HG03064 (cell line): ENCODE data around the gene CAND2.
"Not testable (repeated sequence)": the region's sequence is repeated elsewhere in the genome, so short reads cannot be mapped to it uniquely, and the experiment has no call there.

Experiments used
- ATAC-seq: cut with Tn5 transposase; IDR thresholded peaks from one replicate; pipeline ENCODE4 v1.9.1; 2021; ENCODE audit warnings: low read depth; ENCODE audit not compliant: unreplicated experiment

Gene CAND2

GRCh38 chr3:12852201-12852600, 55.7 kb downstream of the CAND2 start:
- ATAC-seq, result no peak

- ATAC-seq, result not testable (repeated sequence)
Observed at GRCh38 chr3:12853847-12854246, 57.4 kb downstream of the CAND2 start.

- ATAC-seq, result no peak
Observed at GRCh38 chr3:12854565-12854964, 58.1 kb downstream of the CAND2 start.

- no peak for ATAC-seq
Observed at GRCh38 chr3:12856626-12857025, 60.1 kb downstream of the CAND2 start.

- ATAC-seq, result no peak
Observed at GRCh38 chr3:12859840-12860239, 63.4 kb downstream of the CAND2 start.

- ATAC-seq, result no peak
Observed at GRCh38 chr3:12861611-12862010, 65.1 kb downstream of the CAND2 start.

- no peak for ATAC-seq
Observed at GRCh38 chr3:12862387-12862786, 65.9 kb downstream of the CAND2 start.

- no peak for ATAC-seq
Observed at GRCh38 chr3:12865271-12865670, 68.8 kb downstream of the CAND2 start.

- no peak for ATAC-seq
Observed at GRCh38 chr3:12866836-12867235, 70.4 kb downstream of the CAND2 start.

- ATAC-seq, result peak; percentile 68
Observed at GRCh38 chr3:12868039-12869034, 71.9 kb downstream of the CAND2 start.

- peak; percentile 53 for ATAC-seq
Observed at GRCh38 chr3:12869035-12869621, 72.6 kb downstream of the CAND2 start.

GRCh38 chr3:12870942-12871341, 74.5 kb downstream of the CAND2 start:
- no peak for ATAC-seq

GRCh38 chr3:12871404-12871983, 75.0 kb downstream of the CAND2 start:
- ATAC-seq, result no peak

GRCh38 chr3:12875857-12876836, 79.7 kb downstream of the CAND2 start:
- ATAC-seq, result no peak

GRCh38 chr3:12877040-12877439, 80.6 kb downstream of the CAND2 start:
- ATAC-seq, result no peak

GRCh38 chr3:12878141-12878574, 81.7 kb downstream of the CAND2 start:
- no peak for ATAC-seq

GRCh38 chr3:12878758-12879157, 82.3 kb downstream of the CAND2 start:
- not testable (repeated sequence) for ATAC-seq

GRCh38 chr3:12879191-12879815, 82.8 kb downstream of the CAND2 start:
- no peak for ATAC-seq

GRCh38 chr3:12881858-12882257, 85.4 kb downstream of the CAND2 start:
- ATAC-seq, result not testable (repeated sequence)
